Right atrium auricular region (tissue), 2 donors: Measurements from ENCODE around the gene TRIM22. TPM values are rescaled to one million over a fixed set of nuclear protein-coding genes. Genes with fewer than 3 reads are reported as not detected.

Experiments used
- DNase-seq: peaks from one replicate; pipeline ENCODE4 v3.0.0-alpha.2; 2019; ENCODE audit warnings: low spot score
- H3K27ac ChIP-seq, 2 donors: fragments of 200-600 bp; sonication (generic); 1 replicate in 1 of 2; 2 replicates in 1 of 2; pipeline ENCODE4 v1.5.1; 2016 to 2019
- H3K27me3 ChIP-seq, 2 donors: fragments of 200-600 bp; sonication (generic); one replicate each; pipeline versions ENCODE4 v1.5.1 to v1.6.0; 2017 to 2019
- H3K36me3 ChIP-seq: fragments of 200-600 bp; sonication (generic); one replicate; pipeline ENCODE4 v1.5.1; 2016
- H3K4me1 ChIP-seq, 2 donors: fragments of 200-600 bp; sonication (generic); one replicate each; pipeline versions ENCODE4 v1.5.1 to v1.6.0; 2017 to 2019
- H3K4me3 ChIP-seq, 2 donors: fragments of 200-600 bp; sonication (generic); 1 replicate in 1 of 2; 2 replicates in 1 of 2; pipeline ENCODE4 v1.5.1; 2017 to 2019; ENCODE audit warnings: mild to moderate bottlenecking in 1 of 2, moderate library complexity in 1 of 2
- H3K9me3 ChIP-seq, 2 donors: fragments of 200-600 bp; sonication (generic); one replicate each; pipeline ENCODE4 v1.5.1; 2019
- total RNA-seq, 2 donors: library from RNA; depleted of rRNA; stranded (reverse); fragments of >200 nt; gene quantifications; one replicate each; pipeline ENCODE4 v1.1.0, GENCODE V29; 2016
- TF ChIP-seq, protein P1 (sequence below), 2 donors: fragments of 200-600 bp; sonication (generic); IDR thresholded peaks; one replicate each; pipeline ENCODE4 v1.5.1; 2019; ENCODE audit warnings: antibody characterized with exemption in 2 of 2

TRIM22 gene
- total RNA-seq, 2 donors from 2014 or later = 7.6 to 12.8 TPM

DNA sequence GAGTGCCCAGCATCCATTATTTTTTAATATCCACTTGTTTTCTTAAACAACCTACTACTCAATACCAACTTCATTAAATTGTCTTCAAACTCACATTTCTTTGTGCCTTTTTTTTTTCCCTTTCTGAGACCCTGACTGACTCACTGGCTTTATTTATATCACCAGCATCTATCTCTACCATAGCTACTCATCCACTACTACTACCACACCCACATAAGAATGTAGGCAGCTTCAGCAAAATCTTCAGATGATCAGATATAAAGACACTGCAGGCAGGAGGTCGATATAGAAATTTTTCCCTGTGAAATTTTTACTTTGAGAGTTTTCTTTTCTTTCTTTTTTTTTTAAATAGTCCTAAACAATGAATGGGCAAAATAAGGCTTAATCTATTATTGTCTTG lies 48.8 kb downstream of the TRIM22 start:
- DNase-seq = no peak
- Histone ChIP-seq H3K4me1 (no peaks in the 10 kb centered on the region), H3K36me3 (no peaks in the 10 kb centered on the region), H3K4me3 (no peak overlapping the region), H3K27ac (no peak overlapping the region), H3K9me3 (peaks cover 3 to 19% of the 10 kb centered on the region in 2 donors), H3K27me3 (no peaks in the 10 kb centered on the region)
- TF ChIP-seq, protein P1, sequence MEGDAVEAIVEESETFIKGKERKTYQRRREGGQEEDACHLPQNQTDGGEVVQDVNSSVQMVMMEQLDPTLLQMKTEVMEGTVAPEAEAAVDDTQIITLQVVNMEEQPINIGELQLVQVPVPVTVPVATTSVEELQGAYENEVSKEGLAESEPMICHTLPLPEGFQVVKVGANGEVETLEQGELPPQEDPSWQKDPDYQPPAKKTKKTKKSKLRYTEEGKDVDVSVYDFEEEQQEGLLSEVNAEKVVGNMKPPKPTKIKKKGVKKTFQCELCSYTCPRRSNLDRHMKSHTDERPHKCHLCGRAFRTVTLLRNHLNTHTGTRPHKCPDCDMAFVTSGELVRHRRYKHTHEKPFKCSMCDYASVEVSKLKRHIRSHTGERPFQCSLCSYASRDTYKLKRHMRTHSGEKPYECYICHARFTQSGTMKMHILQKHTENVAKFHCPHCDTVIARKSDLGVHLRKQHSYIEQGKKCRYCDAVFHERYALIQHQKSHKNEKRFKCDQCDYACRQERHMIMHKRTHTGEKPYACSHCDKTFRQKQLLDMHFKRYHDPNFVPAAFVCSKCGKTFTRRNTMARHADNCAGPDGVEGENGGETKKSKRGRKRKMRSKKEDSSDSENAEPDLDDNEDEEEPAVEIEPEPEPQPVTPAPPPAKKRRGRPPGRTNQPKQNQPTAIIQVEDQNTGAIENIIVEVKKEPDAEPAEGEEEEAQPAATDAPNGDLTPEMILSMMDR (IDR thresholded peaks at IDR 0.05) = no peak

DNA sequence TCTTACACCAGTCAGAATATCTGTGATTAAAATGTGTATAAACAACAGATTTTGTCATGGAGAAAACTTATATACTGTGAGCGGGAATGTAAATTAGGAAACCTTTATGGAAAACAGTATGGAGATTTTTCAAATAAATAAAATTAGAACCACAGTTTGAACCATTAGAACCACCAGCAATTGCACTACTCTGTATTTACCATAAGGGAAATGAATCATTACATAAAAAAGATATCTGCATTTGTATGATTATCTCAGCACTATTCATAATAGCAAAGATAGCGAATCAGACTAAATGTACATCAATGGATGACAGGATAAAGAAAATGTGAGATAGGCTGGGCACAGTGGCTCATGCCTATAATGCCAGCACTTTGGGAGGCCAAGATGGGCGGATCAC lies 57.0 kb downstream of the TRIM22 start:
- no peak overlapping the region for H3K4me3 ChIP-seq
- DNase-seq = no peak

DNA sequence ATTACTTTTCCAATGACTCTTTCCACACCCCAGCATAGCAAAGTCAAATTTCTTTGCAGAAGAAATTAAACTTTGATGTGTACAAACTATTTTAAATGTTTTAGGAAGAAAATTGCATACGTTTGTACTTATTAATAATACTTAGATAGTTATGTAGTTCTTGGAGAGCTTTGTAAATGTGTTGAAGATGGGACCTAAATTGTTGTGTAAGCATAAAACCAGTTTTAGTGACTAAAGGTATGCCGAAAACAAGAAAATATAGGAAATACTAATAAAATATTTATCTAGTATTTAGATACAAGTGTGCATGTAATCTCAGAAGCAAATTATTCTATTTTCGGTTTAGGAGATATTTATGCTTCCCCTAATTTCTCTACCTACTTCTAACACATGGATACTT lies 60.2 kb downstream of the TRIM22 start:
- H3K27ac ChIP-seq = no peak overlapping the region
- no peaks in the 10 kb centered on the region for H3K4me1 ChIP-seq
- H3K4me3 ChIP-seq = no peak overlapping the region
- no peaks in the 10 kb centered on the region for H3K36me3 ChIP-seq
- TF ChIP-seq, protein P1 (IDR thresholded peaks at IDR 0.05) = no peak
- H3K27me3 ChIP-seq = no peaks in the 10 kb centered on the region
- DNase-seq = no peak
- no peaks in the 10 kb centered on the region for H3K9me3 ChIP-seq

More for the DNA sequence above, 57.0 kb downstream of the TRIM22 start:
- no peaks in the 10 kb centered on the region for H3K27me3 ChIP-seq
- no peaks in the 10 kb centered on the region for H3K36me3 ChIP-seq
- TF ChIP-seq, protein P1 (IDR thresholded peaks at IDR 0.05) = no peak
- H3K4me1 ChIP-seq = no peaks in the 10 kb centered on the region
- peaks cover 2 to 12% of the 10 kb centered on the region in 2 donors for H3K9me3 ChIP-seq
- H3K27ac ChIP-seq = no peak overlapping the region

DNA sequence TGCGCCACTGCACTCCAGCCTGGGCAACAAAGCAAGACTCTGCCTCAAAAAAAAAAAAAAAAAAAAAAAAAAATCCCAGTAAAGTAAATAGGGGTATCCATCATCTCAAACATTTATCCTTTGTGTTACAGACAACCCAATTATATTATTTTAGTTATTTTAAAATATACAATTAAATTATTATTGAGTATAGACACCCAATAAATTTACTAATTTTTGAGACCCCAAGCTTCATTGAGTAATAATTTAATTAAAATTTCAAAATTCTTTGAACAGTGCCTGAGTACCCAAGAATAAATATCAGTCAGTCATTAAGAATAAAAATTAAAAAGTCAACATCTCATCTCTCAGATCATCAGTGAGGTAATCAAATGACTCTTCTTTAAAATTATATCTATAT lies 64.4 kb downstream of the TRIM22 start, which contains the start of gene OR52N4:
TSS of gene OR52N4 (plus strand) at position 301 of the 400 bp plus-strand sequence. CDS start 498 bp downstream, outside the sequence.
- Histone ChIP-seq H3K4me3 (no peak within 1 kb of the TSS), H3K9me3 (no peaks in the 10 kb centered on the region), H3K4me1 (no peaks in the 10 kb centered on the region), H3K27ac (no peak within 1 kb of the TSS), H3K36me3 (no peaks in the 10 kb centered on the region), H3K27me3 (no peaks in the 10 kb centered on the region)
- DNase-seq = no peak
- TF ChIP-seq, protein P1 (IDR thresholded peaks at IDR 0.05) = no peak

Other genes starting within 250 kb of the TRIM22 start
- gene OR51I1, start 248.3 kb upstream of the TRIM22 start, total RNA-seq = not detected
- not detected for gene OR51I2, start 240.5 kb upstream of the TRIM22 start, total RNA-seq
- not detected for gene OR52D1, start 201.1 kb upstream of the TRIM22 start, total RNA-seq
- not detected for gene UBQLN3, start 179.8 kb upstream of the TRIM22 start, total RNA-seq
- under 1 TPM in 1 of 2 donors, not detected in 1; 0.30 TPM for gene UBQLNL, start 173.1 kb upstream of the TRIM22 start, total RNA-seq
- not detected for gene OR52H1, start 141.2 kb upstream of the TRIM22 start, total RNA-seq
- gene OR52B6, start 108.9 kb upstream of the TRIM22 start, total RNA-seq = not detected
- 1 to 10 TPM; 1.3 TPM for gene TRIM6, start 93.2 kb upstream of the TRIM22 start, total RNA-seq
- 1 to 10 TPM; 1.4 to 3.8 TPM for gene TRIM34, start 64.8 kb upstream of the TRIM22 start, total RNA-seq
- gene TRIM5, start 4.7 kb upstream of the TRIM22 start, total RNA-seq = 10 to 100 TPM in 1 of 2 donors, 1 to 10 TPM in 1; 7.9 to 10.0 TPM
- not detected for gene OR56B1, start 46.7 kb downstream of the TRIM22 start, total RNA-seq
- not detected for gene OR52N4, start 64.5 kb downstream of the TRIM22 start, total RNA-seq
- not detected for gene OR52N5, start 93.6 kb downstream of the TRIM22 start, total RNA-seq
- gene OR52N1, start 101.5 kb downstream of the TRIM22 start, total RNA-seq = not detected
- gene OR52N2, start 119.1 kb downstream of the TRIM22 start, total RNA-seq = not detected
- gene OR52E6, start 152.1 kb downstream of the TRIM22 start, total RNA-seq = not detected
- not detected for gene OR52E8, start 167.9 kb downstream of the TRIM22 start, total RNA-seq
- not detected for gene OR52E4, start 190.8 kb downstream of the TRIM22 start, total RNA-seq
- gene OR52E5, start 203.4 kb downstream of the TRIM22 start, total RNA-seq = not detected